A549 treated with dexamethasone at 1 μM for 4 hours (cell line): Measurements from ENCODE around the gene ZNF446. TPM values are rescaled to one million over a fixed set of nuclear protein-coding genes. Genes with fewer than 3 reads are reported as not detected.

ENCODE experiments used
- total RNA-seq: library from RNA; stranded (reverse); fragments of 200-300 nt; extraction: Qiagen RNA extraction; gene quantifications from 5 replicates; pipeline ENCODE4 v1.2.3, GENCODE V29; 2022

ZNF446 gene
- total RNA-seq: 9.8 to 12.3 TPM (median 11.4 TPM) in 5 replicates

GRCh38 chr19:58475714-58476497 is at the start of gene ZNF446:
Gene ZNF446, plus strand, starts transcription at chr19:58476352. Its CDS starts 867 bp downstream, at chr19:58477219.

DNA sequence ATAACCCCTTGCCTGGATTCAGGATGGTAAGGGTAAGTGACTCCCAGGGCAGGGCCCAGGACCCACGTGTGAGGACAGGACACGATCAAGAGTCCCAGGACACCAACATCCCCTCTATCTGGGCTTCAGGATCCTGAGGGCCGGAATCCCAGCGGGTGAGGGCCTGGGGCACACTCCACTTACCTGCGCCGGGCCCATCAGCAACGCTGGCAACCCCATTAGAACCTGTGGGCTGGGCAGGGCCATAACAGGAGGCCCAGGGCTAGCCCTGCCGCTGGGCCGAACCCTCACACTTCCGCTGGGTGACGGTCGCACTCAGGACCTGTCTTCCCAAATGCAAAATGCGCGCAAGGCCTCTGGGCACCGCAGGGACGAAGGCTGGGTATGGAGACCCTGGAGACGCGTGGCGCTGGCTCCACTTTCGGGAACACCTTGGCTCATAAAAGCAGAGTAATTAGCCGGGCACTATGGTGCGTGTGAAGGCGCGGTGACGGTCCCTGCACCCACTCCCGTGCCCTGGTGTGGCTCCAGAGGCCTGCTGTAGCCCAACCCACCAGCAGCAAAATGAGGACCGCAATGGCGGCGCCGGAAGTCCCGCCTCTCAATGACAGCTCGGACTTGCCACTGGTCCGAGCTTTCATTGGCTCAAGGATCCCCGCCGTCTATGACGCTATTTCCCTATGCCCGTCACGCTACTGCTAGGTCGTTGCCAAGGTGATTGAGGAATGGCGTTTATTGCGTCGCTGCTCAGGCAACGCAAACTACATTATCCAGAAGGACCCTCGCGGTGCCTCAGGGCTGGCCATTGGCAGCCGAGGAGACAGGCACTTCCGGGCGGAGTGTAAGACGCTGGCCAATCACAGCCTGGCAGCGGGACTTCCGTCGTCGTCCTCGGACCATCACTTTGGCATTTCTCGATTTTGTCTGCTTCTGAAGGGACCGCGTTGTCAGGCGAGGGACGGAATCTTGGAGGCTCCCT is 36.3 kb upstream of the ZNF446 start, which contains the start of gene ZNF132:
TSS of gene ZNF132 (minus strand) at position 578 of the 979 bp plus-strand sequence. CDS start at position 246, 332 bp downstream.

DNA sequence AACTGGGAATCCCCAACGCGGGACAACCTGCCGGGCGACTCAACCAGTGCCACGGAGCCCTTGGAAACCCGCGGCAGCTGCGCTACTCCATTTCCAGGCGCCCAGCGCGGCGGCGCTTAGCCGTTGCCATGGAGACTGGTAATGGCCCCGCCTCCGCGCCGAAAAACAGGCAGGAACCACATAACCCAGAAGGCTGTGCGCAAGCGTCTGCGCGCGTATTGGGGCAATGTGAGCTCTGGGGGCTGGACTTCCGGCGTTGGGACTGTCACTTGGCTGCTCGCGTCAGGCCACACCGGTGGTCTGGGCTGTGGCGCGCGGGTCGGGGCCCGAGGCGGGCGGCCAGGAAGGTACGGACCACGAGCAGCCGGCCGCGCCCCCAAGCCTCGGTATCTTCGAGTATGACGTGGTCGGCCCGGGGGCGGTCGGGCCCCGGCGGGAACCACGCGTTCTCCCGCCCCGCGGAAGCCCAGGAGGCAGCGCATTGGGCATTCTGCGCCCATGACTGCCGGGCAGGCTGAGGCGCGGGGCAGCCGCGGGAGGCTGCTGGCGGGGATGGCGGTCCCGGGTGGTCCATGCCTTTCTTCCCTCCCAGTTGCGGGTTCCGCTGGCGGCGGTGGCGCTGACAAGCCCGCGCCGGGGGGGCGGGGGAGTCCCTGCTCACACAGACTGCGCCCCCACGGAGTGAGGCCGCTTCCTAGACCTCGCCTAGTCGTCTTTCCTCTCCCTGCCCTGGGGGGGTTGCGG is 24.6 kb upstream of the ZNF446 start, which contains the start of gene ZNF324B:
TSS of gene ZNF324B (plus strand) at position 265 of the 744 bp plus-strand sequence. CDS start 2,080 bp downstream, outside the sequence.

GRCh38 chr19:58466760-58467589 is 9.2 kb upstream of the ZNF446 start, which contains the start of gene ZNF324:
Gene ZNF324, plus strand, starts transcription at chr19:58467080. Its CDS starts 2,106 bp downstream, at chr19:58469186.

GRCh38 chr19:58511353-58512208 is 35.4 kb downstream of the ZNF446 start, which contains the start of gene SLC27A5:
Gene SLC27A5, minus strand, starts transcription at chr19:58511992. Its CDS starts 37 bp downstream, at chr19:58511955.

GRCh38 chr19:58519355-58520256 is 43.5 kb downstream of the ZNF446 start, which contains the start of gene ZBTB45:
Gene ZBTB45, minus strand, starts transcription at chr19:58519810. Its CDS starts 2,137 bp downstream, at chr19:58517673.

Other genes with a start within 250 kb of the ZNF446 start
- 11.2 to 18.7 TPM (median 17.9 TPM) in 5 replicates for gene ZNF544, start 247.4 kb upstream of the ZNF446 start, total RNA-seq
- 1.2 to 1.5 TPM (median 1.3 TPM) in 5 replicates for gene ZNF8, start 197.4 kb upstream of the ZNF446 start, total RNA-seq
- 89.6 to 105 TPM (median 92.7 TPM) in 5 replicates for gene ERVK3-1, start 171.0 kb upstream of the ZNF446 start, total RNA-seq
- 2.5 to 3.2 TPM (median 2.9 TPM) in 5 replicates for gene ZSCAN22, start 149.4 kb upstream of the ZNF446 start, total RNA-seq
- gene A1BG, start 122.9 kb upstream of the ZNF446 start, total RNA-seq: 8.6 to 11.0 TPM (median 10.2 TPM) in 5 replicates
- 0.74 to 1.6 TPM (median 1.1 TPM) in 5 replicates for gene ZNF497, start 113.6 kb upstream of the ZNF446 start, total RNA-seq
- 0.86 to 1.5 TPM (median 1.2 TPM) in 5 replicates for gene ZNF837, start 95.3 kb upstream of the ZNF446 start, total RNA-seq
- 1,918 to 2,176 TPM (median 2,046 TPM) in 5 replicates for gene RPS5, start 89.1 kb upstream of the ZNF446 start, total RNA-seq
- gene RNF225, start 80.7 kb upstream of the ZNF446 start, total RNA-seq: 0.11 to 0.19 TPM (median 0.17 TPM) in 3 of 5 replicates, not detected in the others
- gene ZNF584, start 67.7 kb upstream of the ZNF446 start, total RNA-seq: 17.0 to 19.0 TPM (median 18.4 TPM) in 5 replicates
- gene ZNF132, start 36.2 kb upstream of the ZNF446 start, total RNA-seq: 0.08 to 0.14 TPM (median 0.09 TPM) in 5 replicates
- 5.5 to 7.9 TPM (median 7.5 TPM) in 5 replicates for gene ZNF324B, start 24.7 kb upstream of the ZNF446 start, total RNA-seq
- gene ZNF324, start 9.3 kb upstream of the ZNF446 start, total RNA-seq: 8.1 to 10.5 TPM (median 10.2 TPM) in 5 replicates
- 20.1 to 31.2 TPM (median 26.7 TPM) in 5 replicates for gene SLC27A5, start 35.6 kb downstream of the ZNF446 start, total RNA-seq
- 11.1 to 22.6 TPM (median 21.3 TPM) in 5 replicates for gene ZBTB45, start 43.5 kb downstream of the ZNF446 start, total RNA-seq
- 620 to 956 TPM (median 843 TPM) in 5 replicates for gene TRIM28, start 67.7 kb downstream of the ZNF446 start, total RNA-seq
- gene CHMP2A, start 78.8 kb downstream of the ZNF446 start, total RNA-seq: 195 to 225 TPM (median 204 TPM) in 5 replicates
- gene UBE2M, start 82.3 kb downstream of the ZNF446 start, total RNA-seq: 131 to 164 TPM (median 141 TPM) in 5 replicates
- 6.6 to 15.0 TPM (median 12.8 TPM) in 5 replicates for gene MZF1, start 97.0 kb downstream of the ZNF446 start, total RNA-seq